ENCODE results near the gene ZNF182. TPM values are rescaled to one million over a fixed set of nuclear protein-coding genes. Genes with fewer than 3 reads are reported as not detected.

Gene ZNF182
- total RNA-seq, 2 donors from 2014 or later, result 5.3 to 5.4 TPM

- 0 to 1% methylated on average over 6 to 17 of the region's 18 CpGs for WGBS, 2 donors
- peaks cover 11% of the 10 kb centered on the region for H3K4me1 ChIP-seq
- no peaks in the 10 kb centered on the region for H3K27me3 ChIP-seq
- DNase-seq (peak in 1 of 4 donors; percentile 22), ATAC-seq (no peak)
- H3K4me3 ChIP-seq, result peak overlapping the region; percentile 21 to 41
- H3K36me3 ChIP-seq (replicated peaks in 1 of 2; ENCODE audit: insufficient read depth in 1 of 2, low read depth in 2 of 2), result no peaks in the 10 kb centered on the region
- TF ChIP-seq POLR2A (IDR thresholded peaks at IDR 0.05), result no peak
- no peak for TF ChIP-seq CTCF (IDR thresholded peaks at IDR 0.05)
- no peaks in the 10 kb centered on the region for H3K9me3 ChIP-seq
- peak overlapping the region; percentile 58 to 77 (median 67) for H3K27ac ChIP-seq
- intact Hi-C loops (cut with DNase I), result no loop called here
Measured at GRCh38 chrX:48003367-48003757, 427 bp downstream of the ZNF182 start.

- ATAC-seq, result no peak
Measured at GRCh38 chrX:48002929-48003328, 860 bp downstream of the ZNF182 start.

DNA sequence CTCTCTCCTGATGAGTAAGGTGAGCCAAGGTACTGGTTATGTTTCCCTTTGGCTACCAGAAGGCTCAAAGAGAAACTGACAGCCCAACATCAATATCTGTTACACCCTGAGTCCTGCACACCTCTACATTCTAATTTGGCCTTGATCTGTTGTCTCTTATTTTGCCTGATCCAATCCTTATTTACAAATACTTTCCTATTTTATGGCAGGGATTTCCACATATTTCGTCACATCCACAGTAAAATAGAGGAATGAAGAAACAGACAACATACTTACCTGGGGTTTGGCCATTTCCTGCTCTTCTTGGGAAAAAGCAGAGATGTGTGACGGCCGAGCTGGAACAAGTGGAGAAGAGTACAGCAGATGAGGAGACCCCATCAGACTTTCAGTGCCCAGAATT is 1.5 kb downstream of the ZNF182 start:
- ATAC-seq (no peak), DNase-seq (no peak)
- no peaks in the 10 kb centered on the region for H3K36me3 ChIP-seq (replicated peaks in 1 of 2; ENCODE audit: insufficient read depth in 1 of 2, low read depth in 2 of 2)
- H3K4me1 ChIP-seq, result peaks cover 11% of the 10 kb centered on the region
- H3K4me3 ChIP-seq, result no peak overlapping the region
- H3K9me3 ChIP-seq, result no peaks in the 10 kb centered on the region
- no peaks in the 10 kb centered on the region for H3K27me3 ChIP-seq
- TF ChIP-seq POLR2A (IDR thresholded peaks at IDR 0.05) (no peak), CTCF (IDR thresholded peaks at IDR 0.05) (no peak)
- peak overlapping the region in 1 of 4 donors; percentile 6 for H3K27ac ChIP-seq
- WGBS, 2 donors, result 57 to 84% methylated on average over 3 of the region's 3 CpGs
- intact Hi-C loops (cut with DNase I), result no loop called here

More at GRCh38 chrX:48002929-48003328, 860 bp downstream of the ZNF182 start:
- no peak for DNase-seq
- Histone ChIP-seq H3K27me3 (no peaks in the 10 kb centered on the region), H3K4me1 (peaks cover 11% of the 10 kb centered on the region), H3K4me3 (no peak overlapping the region), H3K27ac (no peak overlapping the region), H3K9me3 (no peaks in the 10 kb centered on the region), H3K36me3 (replicated peaks in 1 of 2; ENCODE audit: insufficient read depth in 1 of 2, low read depth in 2 of 2) (no peaks in the 10 kb centered on the region)
- intact Hi-C loops (cut with DNase I), result no loop called here
- WGBS, 2 donors, result 32 to 35% methylated on average over 7 of the region's 7 CpGs
- no peak for TF ChIP-seq POLR2A (IDR thresholded peaks at IDR 0.05)
- no peak for TF ChIP-seq CTCF (IDR thresholded peaks at IDR 0.05)

DNA sequence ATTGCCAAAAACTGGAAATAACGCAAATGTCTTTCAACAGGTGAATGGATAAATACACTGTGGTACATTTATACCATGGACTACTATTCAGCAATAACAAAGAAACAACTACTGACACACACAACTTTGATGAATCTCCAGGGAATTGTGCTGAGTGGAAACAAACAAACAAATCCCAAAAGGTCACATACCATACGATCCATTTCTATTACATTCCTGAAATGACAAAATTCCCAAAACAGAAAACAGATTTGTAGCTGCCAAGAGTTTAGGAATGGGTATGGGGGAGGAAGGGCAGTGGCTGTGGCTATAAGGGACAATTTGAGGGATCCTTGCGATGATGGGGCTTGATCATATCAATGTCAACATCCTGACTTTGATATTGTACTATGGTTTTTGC is 2.5 kb downstream of the ZNF182 start:
- ATAC-seq, result no peak
- Histone ChIP-seq H3K27ac (no peak overlapping the region), H3K9me3 (no peaks in the 10 kb centered on the region), H3K4me3 (no peak overlapping the region), H3K36me3 (replicated peaks in 1 of 2; ENCODE audit: insufficient read depth in 1 of 2, low read depth in 2 of 2) (no peaks in the 10 kb centered on the region), H3K4me1 (peaks cover 11% of the 10 kb centered on the region), H3K27me3 (no peaks in the 10 kb centered on the region)
- DNase-seq, result no peak
- intact Hi-C loops (cut with DNase I), result no loop called here
- WGBS, 2 donors, result 60 to 79% methylated on average over 3 of the region's 3 CpGs
- TF ChIP-seq POLR2A (IDR thresholded peaks at IDR 0.05) (no peak), CTCF (IDR thresholded peaks at IDR 0.05) (no peak)

DNA sequence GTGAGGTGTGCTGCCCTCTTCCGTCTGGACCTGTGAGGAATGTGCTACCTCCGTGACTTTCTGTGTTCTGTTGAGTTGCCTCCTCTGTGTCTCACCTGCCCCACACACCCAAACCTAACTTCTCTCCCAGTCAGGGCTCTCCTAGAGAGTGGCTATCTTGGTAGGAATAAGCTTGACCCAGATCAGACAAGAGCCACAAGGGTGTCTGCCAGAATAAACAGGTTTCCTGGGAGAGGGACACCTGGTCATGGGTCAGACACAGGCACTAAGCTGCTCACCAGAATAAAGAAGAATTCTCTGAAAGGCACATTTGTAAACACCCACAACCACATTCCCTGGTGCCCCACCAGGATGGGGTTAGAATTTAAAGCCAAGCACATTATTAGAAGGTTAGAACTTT is 11.1 kb downstream of the ZNF182 start:
- no peak overlapping the region for H3K4me3 ChIP-seq
- no peak for TF ChIP-seq CTCF (IDR thresholded peaks at IDR 0.05)
- no peak for TF ChIP-seq POLR2A (IDR thresholded peaks at IDR 0.05)
- H3K27me3 ChIP-seq, result no peaks in the 10 kb centered on the region
- H3K9me3 ChIP-seq, result no peaks in the 10 kb centered on the region
- intact Hi-C loops (cut with DNase I), result no loop called here
- H3K27ac ChIP-seq, result peak overlapping the region in 3 of 4 donors; percentile 13 to 64 (median 55)
- peak; percentile 90 for ATAC-seq
- H3K4me1 ChIP-seq, result peaks cover 22% of the 10 kb centered on the region
- DNase-seq, result peak; percentile 42 to 56 (median 50)
- WGBS, 2 donors, result 70% methylated on average over 2 of the region's 2 CpGs; no CpG with 5 or more reads in 1 of the 2 donors
- no peaks in the 10 kb centered on the region for H3K36me3 ChIP-seq (replicated peaks in 1 of 2; ENCODE audit: insufficient read depth in 1 of 2, low read depth in 2 of 2)
